HG03064 (cell line): ENCODE results near the gene YIPF2.
"Not testable (repeated sequence)": the region's sequence is repeated elsewhere in the genome, so short reads cannot be mapped to it uniquely, and the experiment has no call there.

Source experiments
- ATAC-seq: cut with Tn5 transposase; IDR thresholded peaks from one replicate; pipeline ENCODE4 v1.9.1; 2021; ENCODE audit warnings: low read depth; ENCODE audit not compliant: unreplicated experiment

Gene YIPF2

DNA sequence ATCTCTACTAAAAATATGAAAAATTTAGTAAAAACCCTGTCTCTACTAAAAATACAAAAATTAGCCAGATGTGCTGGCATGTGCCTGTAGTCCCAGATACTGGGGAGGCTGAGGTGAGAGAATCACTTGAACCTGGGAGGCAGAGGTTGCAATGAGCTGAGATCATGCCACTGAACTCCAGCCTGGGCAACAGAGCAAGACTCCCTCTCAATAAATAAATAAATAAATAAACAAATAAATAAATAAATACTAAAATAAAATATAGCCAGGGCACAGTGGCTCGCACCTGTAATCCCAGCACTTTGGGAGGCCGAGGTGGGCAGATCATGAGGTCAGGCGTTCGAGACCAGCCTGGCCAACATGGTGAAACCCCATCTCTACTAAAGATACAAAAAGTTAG, 15.0 kb upstream of the YIPF2 start:
- ATAC-seq, result not testable (repeated sequence)

DNA sequence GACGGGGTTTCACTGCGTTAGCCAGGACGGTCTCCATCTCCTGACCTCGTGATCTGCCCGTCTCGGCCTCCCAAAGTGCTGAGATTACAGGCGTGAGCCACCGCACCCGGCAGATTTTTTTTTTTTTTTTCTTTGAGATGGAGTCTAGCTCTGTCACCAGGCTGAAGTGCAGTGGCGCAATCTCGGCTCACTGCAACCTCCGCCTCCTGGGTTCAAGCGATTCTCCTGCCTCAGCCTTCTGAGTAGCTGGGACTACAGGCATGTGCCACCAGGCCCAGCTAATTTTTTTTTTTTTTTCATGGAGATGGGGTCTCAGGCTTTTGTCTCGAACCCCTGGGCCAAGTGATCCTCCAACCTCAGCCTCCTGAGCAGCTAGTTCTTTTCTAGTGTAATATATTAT, 13.2 kb upstream of the YIPF2 start:
- not testable (repeated sequence) for ATAC-seq

DNA sequence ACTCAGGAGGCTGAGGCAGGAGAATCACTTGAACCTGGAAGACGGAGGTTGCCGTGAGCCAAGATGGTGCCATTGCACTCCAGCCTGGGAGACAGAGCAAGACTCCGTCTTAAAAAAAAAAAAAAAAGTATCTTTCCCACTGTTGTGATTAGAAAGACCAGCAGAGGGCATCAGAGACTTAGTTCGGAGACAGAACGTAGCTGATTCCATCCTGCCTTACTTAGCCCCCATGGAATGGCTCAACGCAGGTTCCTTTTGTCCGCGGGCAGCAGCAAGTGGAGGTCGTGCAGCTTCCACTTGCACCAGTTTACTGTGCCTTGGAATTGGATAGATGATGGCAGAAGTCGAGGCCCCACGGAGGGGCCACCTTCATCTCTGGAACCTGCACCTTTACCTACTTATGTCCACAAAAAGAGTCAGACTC, 8.2 kb upstream of the YIPF2 start:
- ATAC-seq, result no peak

GRCh38 chr19:10935371-10936059, 7.1 kb upstream of the YIPF2 start:
- ATAC-seq, result no peak

DNA sequence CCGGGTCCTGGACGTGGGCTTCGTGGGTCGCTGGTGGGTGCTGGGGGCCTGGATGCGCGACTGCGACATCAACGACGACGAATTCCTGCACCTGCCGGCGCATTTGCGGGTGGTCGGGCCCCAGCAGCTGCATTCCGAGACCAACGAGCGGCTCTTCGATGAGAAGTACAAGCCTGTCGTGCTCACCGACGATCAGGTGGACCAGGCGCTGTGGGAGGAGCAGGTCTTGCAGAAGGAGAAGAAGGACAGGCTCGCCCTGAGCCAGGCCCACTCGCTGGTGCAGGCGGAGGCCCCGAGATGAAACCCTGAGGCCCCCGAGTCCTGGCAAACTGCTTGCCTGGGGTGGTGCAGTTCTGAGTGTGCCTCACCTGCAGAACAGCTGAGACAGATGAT, 959 bp upstream of the YIPF2 start:
- ATAC-seq, result no peak

DNA sequence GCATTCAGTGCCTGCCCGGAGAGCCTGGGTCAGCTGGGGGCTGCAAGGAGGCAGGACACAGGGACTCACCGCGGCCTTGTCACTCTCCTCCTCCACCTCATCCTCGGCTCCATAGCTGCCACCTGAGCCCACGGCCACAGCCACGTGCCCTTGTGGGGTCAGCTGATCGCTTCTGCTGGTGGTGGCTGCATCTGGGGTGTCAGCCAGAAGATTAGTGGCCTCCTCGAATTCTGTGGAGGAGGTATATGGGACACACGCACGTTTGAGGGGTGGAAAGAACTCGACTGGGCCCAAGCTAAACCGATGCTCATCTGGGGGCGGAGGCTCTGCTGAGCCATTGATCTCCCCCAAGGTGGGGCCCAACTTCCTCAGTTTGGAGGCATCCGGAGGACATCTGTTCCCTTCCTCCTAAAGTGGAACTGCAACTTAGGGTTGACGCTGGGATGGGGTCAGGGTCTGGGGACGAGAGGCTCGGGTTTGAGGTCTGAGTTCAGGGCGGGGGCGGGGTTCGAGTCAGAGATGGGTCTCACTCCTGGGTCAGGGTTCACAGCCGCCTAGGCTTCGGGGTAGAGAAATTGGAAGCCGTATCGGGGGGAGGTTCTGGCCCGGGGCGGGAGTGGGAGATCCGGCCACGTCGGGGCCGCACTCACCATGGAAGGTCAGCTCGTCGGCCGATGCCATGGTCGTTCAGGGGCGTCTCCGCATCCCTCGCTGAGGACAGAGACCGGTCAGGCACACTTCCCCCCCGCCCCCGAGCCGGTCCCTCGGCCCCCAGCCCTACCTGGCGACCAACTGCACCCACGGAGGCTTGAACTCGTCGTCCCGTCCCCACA, 493 bp downstream of the YIPF2 start:
- no peak for ATAC-seq

DNA sequence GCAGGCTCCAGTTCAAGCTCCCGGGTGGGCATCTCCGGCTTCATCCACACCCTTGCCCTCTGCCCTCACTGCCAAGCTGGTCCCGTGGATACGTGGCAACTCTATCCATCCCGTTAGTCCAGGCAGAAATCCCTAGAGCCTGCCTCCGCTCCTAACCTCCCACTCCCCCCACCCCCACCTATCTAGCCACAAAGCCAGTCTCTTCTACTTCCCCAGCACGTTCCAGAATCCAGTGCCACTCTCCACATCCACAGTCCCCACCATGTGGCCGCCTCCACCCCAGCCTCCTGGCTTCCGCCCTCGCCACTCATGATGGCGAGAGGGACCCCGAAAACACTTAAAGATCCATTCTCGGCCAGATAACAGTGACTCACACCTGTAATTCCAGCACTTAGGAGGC, 3.8 kb downstream of the YIPF2 start:
- no peak for ATAC-seq

DNA sequence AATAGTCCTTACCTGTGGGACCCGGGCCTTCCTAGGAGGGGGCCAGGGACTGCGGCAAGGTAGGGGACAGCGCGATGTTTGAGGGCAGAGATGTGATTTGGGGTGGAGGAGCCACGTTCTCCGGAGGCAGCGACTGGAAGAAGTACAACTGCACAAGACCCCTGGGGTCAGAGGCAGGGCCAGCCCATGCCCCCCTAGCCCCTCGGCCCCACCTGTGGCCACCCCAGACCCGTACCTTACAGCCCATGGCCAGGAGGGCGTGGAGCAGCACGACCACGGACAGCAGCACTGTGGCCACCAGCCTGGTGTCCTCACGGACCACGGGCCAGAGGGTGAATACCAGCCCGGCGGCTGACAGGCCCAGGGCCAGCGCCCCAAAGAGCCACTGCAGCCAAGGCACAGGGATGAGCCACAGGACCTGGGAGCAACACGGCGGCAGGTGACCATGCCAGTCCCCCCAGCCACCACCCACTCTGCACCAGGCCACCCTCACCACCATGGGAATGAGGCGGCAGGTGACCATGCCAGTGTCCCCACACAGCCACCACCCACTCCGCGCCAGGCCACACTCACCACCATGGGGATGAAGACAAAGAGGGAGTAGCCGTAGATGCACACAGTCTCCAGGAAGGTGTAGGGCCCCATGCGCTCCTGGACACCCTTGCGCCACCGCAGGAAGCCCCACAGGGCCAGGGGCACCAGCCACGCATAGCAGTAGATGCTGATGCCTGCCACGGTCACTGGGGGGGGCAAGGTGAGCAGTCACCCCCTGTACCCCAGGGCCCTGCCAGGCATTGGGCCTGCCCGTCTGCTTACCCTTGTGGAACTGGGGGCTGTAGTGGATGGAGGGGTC, 5.0 kb downstream of the YIPF2 start:
- no peak for ATAC-seq

DNA sequence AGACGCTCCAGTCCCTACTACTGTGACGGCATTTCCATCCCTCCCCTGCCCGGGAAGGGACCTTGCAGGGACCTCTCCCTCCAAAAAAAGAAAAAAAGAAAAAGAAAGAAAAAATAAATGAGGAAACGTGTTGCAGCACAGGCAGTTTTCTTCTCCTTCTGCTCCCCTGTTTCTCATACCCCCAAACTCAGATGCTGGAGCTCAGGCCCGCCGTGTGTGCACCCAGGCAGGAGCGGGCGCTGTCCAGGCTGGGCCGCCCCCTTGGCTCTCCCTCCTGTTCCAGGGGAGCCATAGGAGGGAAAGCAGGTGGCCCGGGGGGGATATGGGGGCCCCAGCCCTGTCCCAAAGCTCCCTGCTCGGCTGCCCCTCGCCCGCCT, 5.8 kb downstream of the YIPF2 start:
- ATAC-seq, result no peak

DNA sequence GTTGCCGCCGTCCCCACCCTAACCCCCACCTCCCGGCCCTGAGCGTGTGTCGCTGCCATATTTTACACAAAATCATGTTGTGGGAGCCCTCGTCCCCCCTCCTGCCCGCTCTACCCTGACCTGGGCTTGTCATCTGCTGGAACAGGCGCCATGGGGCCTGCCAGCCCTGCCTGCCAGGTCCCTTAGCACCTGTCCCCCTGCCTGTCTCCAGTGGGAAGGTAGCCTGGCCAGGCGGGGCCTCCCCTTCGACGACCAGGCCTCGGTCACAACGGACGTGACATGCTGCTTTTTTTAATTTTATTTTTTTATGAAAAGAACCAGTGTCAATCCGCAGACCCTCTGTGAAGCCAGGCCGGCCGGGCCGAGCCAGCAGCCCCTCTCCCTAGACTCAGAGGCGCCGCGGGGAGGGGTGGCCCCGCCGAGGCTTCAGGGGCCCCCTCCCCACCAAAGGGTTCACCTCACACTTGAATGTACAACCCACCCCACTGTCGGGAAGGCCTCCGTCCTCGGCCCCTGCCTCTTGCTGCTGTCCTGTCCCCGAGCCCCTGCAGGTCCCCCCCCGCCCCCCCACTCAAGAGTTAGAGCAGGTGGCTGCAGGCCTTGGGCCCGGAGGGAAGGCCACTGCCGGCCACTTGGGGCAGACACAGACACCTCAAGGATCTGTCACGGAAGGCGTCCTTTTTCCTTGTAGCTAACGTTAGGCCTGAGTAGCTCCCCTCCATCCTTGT, 6.4 kb downstream of the YIPF2 start:
- no peak for ATAC-seq

GRCh38 chr19:10921199-10921909, 7.1 kb downstream of the YIPF2 start:
- no peak for ATAC-seq

GRCh38 chr19:10920781-10921180, 7.7 kb downstream of the YIPF2 start:
- no peak for ATAC-seq

DNA sequence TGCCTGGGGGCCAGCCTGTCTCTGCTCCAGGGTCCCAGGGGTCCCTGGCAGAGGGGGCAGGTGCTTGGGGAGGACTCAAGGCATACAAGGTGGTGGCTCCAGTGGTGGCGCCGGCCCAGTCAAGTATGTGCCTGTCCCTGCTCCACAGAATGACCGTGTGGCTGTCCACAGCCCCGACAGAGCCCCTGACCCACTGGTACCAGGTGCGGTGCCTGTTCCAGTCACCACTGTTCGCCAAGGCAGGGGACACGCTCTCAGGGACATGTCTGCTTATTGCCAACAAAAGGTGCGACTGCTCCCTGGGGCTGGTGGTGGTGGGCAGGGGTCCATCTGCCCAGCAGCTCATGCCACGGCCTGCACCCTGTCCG, 8.2 kb downstream of the YIPF2 start:
- no peak for ATAC-seq

GRCh38 chr19:10919352-10920287, 8.8 kb downstream of the YIPF2 start:
- ATAC-seq, result no peak

DNA sequence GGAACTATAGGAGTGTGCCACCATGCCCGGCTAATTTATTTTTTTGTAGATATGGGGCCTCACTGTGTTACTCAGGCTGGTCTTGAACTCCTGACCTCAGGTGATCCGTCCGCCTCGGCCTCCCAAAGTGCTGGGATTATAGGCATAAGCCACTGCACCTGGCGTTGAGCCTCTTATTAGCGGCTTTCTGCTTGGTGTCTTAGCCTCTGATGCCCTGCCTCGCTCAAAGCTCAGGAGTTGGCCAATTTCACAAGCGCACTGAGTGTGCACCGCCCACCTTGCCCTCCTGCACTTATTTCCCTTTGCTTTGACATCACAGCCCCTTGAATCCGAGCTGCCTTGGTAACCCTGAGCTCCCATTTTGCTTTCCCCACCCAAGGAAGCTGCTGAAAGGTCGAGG, 10.1 kb downstream of the YIPF2 start:
- no peak for ATAC-seq

- ATAC-seq, result no peak
These were observed 11.8 kb downstream of the YIPF2 start for GRCh38 chr19:10916602-10917001.

- ATAC-seq, result no peak
These were observed 13.0 kb downstream of the YIPF2 start for GRCh38 chr19:10915130-10916091.
